Endothelial cell of umbilical vein (primary cell): Measurements from ENCODE around the gene STK32A. TPM values are rescaled to one million over a fixed set of nuclear protein-coding genes. Genes with fewer than 3 reads are reported as not detected.

Experiments
- BruUV-seq: library from RNA; stranded (reverse); fragments of 400-500 nt; replicated peaks from 2 replicates; lab custom pipeline; 2021; lab: Mats Ljungman, UMichigan
- CTCF ChIA-PET: fragments of 300-600, 350-600 bp; sonication (Branson Sonifier 250); formaldehyde crosslinking; loops from one replicate; lab custom pipeline; 2021; ENCODE audit warnings: antibody characterized with exemption, inconsistent platforms; lab: Charles Lee
- POLR2A ChIA-PET: fragments of 300-600, 350-600 bp; sonication (Branson Sonifier 250); formaldehyde crosslinking; loops from one replicate; lab custom pipeline; 2021; ENCODE audit warnings: antibody characterized with exemption, inconsistent platforms; lab: Charles Lee
- DNase-seq: peaks from one replicate; pipeline ENCODE4 v3.0.0-alpha.2; 2011; ENCODE audit warnings: low read depth, low spot score
- FAIRE-seq: peaks from 2 replicates; lab custom pipeline; 2011; peaks lifted over from hg19 to GRCh38; lab: Jason Lieb, UNC
- H2AFZ ChIP-seq: 2 replicates; pipeline ENCODE4 v1.6.0; 2012; ENCODE audit warnings: low read depth, low read length, control low read depth, inconsistent platforms
- H3K27ac ChIP-seq: 2 replicates; pipeline ENCODE4 v1.5.1; 2011; ENCODE audit warnings: low read depth, mild to moderate bottlenecking, control low read depth, low read length, moderate library complexity; ENCODE audit not compliant: insufficient read depth
- H3K27me3 ChIP-seq, 2 experiments: 2 replicates each; pipeline versions ENCODE4 v1.6.0 to v1.6.1; 2011; ENCODE audit warnings: low read length in 2 of 2, mixed read lengths in 1 of 2; ENCODE audit not compliant: control insufficient read depth in 2 of 2, insufficient read depth in 2 of 2
- H3K36me3 ChIP-seq, 2 experiments: 2 replicates in 1 of 2; 3 replicates in 1 of 2; pipeline ENCODE4 v1.5.1; 2011; ENCODE audit warnings: low read length in 2 of 2, mild to moderate bottlenecking in 1 of 2, moderate library complexity in 1 of 2; ENCODE audit not compliant: control insufficient read depth in 2 of 2, insufficient read depth in 2 of 2; ENCODE audit errors: extremely low read depth in 1 of 2
- H3K4me1 ChIP-seq: 3 replicates; pipeline ENCODE4 v1.5.1; 2011; ENCODE audit warnings: mild to moderate bottlenecking, low read length; ENCODE audit not compliant: control insufficient read depth, insufficient read depth; ENCODE audit errors: extremely low read depth
- H3K4me2 ChIP-seq: 2 replicates; pipeline ENCODE4 v1.6.1; 2011; ENCODE audit warnings: low read length, control low read depth, mixed read lengths; ENCODE audit not compliant: insufficient read depth
- H3K4me3 ChIP-seq, 3 experiments: fragments of 200-600 bp in 1 of 3; sonication (generic), shearing (Covaris generic) in 1 of 3; replicated peaks in 1 of 3; 2 replicates each; pipeline ENCODE4 v1.5.1; 2011 to 2016; ENCODE audit warnings: control low read depth in 3 of 3, low read length in 3 of 3, mild to moderate bottlenecking in 2 of 3, inconsistent platforms in 1 of 3, low read depth in 1 of 3, moderate library complexity in 1 of 3; ENCODE audit not compliant: insufficient read depth in 1 of 3
- H3K79me2 ChIP-seq: 2 replicates; pipeline ENCODE4 v1.6.0; 2012; ENCODE audit warnings: low read length, inconsistent platforms; ENCODE audit not compliant: control insufficient read depth, insufficient read depth
- H3K9ac ChIP-seq: replicated peaks from 2 replicates; pipeline ENCODE3; 2011; ENCODE audit warnings: low read length, control low read depth; ENCODE audit not compliant: insufficient read depth; ENCODE audit errors: extremely low read depth
- H3K9me1 ChIP-seq: replicated peaks from 3 replicates; pipeline ENCODE4 v1.6.0; 2011; ENCODE audit warnings: mild to moderate bottlenecking, low read length; ENCODE audit not compliant: control insufficient read depth, insufficient read depth; ENCODE audit errors: extremely low read depth
- H3K9me3 ChIP-seq: replicated peaks from 2 replicates; pipeline ENCODE4 v1.5.1; 2012; ENCODE audit warnings: low read length, inconsistent platforms; ENCODE audit not compliant: control insufficient read depth, insufficient read depth
- H4K20me1 ChIP-seq: replicated peaks from 2 replicates; pipeline ENCODE3; 2011; ENCODE audit warnings: mild to moderate bottlenecking, low read length; ENCODE audit not compliant: control insufficient read depth, insufficient read depth; ENCODE audit errors: extremely low read depth
- FOS ChIP-seq: IDR thresholded peaks from 2 replicates; pipeline ENCODE4 v1.6.1; 2011; ENCODE audit warnings: mild to moderate bottlenecking, low read length, moderate library complexity, borderline replicate concordance; ENCODE audit not compliant: insufficient read depth
- GATA2 ChIP-seq: IDR thresholded peaks from 2 replicates; pipeline ENCODE4 v1.7.0; 2011; ENCODE audit warnings: low read depth, mild to moderate bottlenecking, moderate library complexity, mixed read lengths, low read length; ENCODE audit not compliant: insufficient read length, insufficient read depth
- JUN ChIP-seq: IDR thresholded peaks from 2 replicates; pipeline ENCODE4 v1.6.1; 2011; ENCODE audit warnings: borderline replicate concordance, low read depth; ENCODE audit not compliant: insufficient read length, insufficient read depth
- MYC ChIP-seq: IDR thresholded peaks from one replicate; pipeline ENCODE4 v1.6.1; 2011; ENCODE audit warnings: mild to moderate bottlenecking, low read depth, low read length
- POLR2A ChIP-seq: IDR thresholded peaks from 2 replicates; pipeline ENCODE4 v1.6.1; 2012; ENCODE audit warnings: low read depth, mild to moderate bottlenecking, control low read depth, low read length
- POLR2AphosphoS5 ChIP-seq: IDR thresholded peaks from 2 replicates; pipeline ENCODE4 v1.6.1; 2012; ENCODE audit warnings: low read depth, mild to moderate bottlenecking, control low read depth, low read length, moderate library complexity; ENCODE audit not compliant: insufficient read depth
- dilution Hi-C: fragments of 300-500 bp; cut with MboI; formaldehyde crosslinking; loops from one replicate; pipeline ENCODE4 v1.15.0; 2019; ENCODE audit warnings: low sequenced_read_pairs; ENCODE audit not compliant: extremely low pct_ligation_motif_present
- intact Hi-C: fragments of 100-400 bp; cut with micrococcal nuclease; formaldehyde crosslinking; loops from one replicate; pipeline ENCODE4 v1.10.0; 2022
- polyA plus RNA-seq, 4 experiments: library from polyadenylated mRNA; depleted of rRNA in 3 of 4; stranded (reverse) in 3 of 4; unstranded in 1 of 4; fragments of >200 nt; gene quantifications; 2 replicates each; pipeline versions ENCODE4 v1.2.1 to v1.2.3, GENCODE V29; 2011 to 2012; ENCODE audit warnings: missing spikeins in 1 of 4
- total RNA-seq: library from RNA; stranded (reverse); gene quantifications from 2 replicates; pipeline ENCODE4 v1.2.3, GENCODE V29; 2021
- TF ChIP-seq, protein P1 (sequence below), 2 donors: IDR thresholded peaks; 1 replicate in 1 of 2; 2 replicates in 1 of 2; pipeline ENCODE4 v1.5.1; 2011; ENCODE audit warnings: low read length in 2 of 2, mild to moderate bottlenecking in 2 of 2, moderate library complexity in 2 of 2, control low read depth in 1 of 2, inconsistent platforms in 1 of 2, low read depth in 1 of 2; ENCODE audit not compliant: insufficient read depth in 1 of 2; ENCODE audit errors: extremely low read depth in 1 of 2
- TF ChIP-seq, protein P2 (sequence below): IDR thresholded peaks from 2 replicates; pipeline ENCODE4 v1.6.1; 2011; ENCODE audit not compliant: insufficient read depth, insufficient read length

Gene STK32A
- total and polyA plus RNA-seq, 2 donors (not counting 3 experiments of a cell fraction or from before 2014, with no cell fraction given), result not detected

DNA sequence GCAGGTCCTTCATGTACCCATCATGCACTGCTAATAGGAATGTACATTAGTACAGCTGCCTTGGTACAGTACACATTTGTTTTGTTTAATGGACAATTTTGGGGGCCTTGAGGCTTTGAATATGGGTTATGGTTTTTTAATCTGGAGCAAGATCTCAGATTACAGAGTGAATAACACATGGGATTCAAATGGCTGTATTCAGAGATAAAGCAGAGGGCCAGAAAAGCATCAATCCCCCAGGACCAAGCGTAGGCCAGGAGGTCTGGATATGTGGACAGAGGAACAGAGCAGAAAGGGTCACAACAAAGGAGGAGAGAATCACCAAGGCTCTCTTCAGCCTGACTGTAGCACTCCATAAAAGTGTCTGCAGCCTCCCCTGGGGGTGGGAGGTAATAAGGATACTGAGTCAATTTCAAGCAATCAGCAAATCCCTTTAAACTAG is 47.7 kb upstream of the STK32A start:
- POLR2A ChIA-PET, result no interaction called here

More for the DNA sequence above, 47.7 kb upstream of the STK32A start:
- Histone ChIP-seq H3K9me1 (no peaks in the 10 kb centered on the region), H3K4me2 (no peak overlapping the region), H3K4me3 (no peak overlapping the region), H3K9ac (no peak overlapping the region), H3K36me3 (no peaks in the 10 kb centered on the region), H3K9me3 (no peaks in the 10 kb centered on the region), H4K20me1 (no peaks in the 10 kb centered on the region), H3K27ac (no peak overlapping the region), H2AFZ (no peak overlapping the region), H3K27me3 (peaks cover 0 to 4% of the 10 kb centered on the region in 2 experiments), H3K79me2 (no peaks in the 10 kb centered on the region), H3K4me1 (no peaks in the 10 kb centered on the region)
- dilution Hi-C loops (no loop called here), intact Hi-C loops (loop anchor here (5.0 kb wide), 2 partner anchors 220 to 525 kb away; no protein-coding TSS in a partner anchor)
- no peak for TF ChIP-seq MYC
- TF ChIP-seq, protein P1, sequence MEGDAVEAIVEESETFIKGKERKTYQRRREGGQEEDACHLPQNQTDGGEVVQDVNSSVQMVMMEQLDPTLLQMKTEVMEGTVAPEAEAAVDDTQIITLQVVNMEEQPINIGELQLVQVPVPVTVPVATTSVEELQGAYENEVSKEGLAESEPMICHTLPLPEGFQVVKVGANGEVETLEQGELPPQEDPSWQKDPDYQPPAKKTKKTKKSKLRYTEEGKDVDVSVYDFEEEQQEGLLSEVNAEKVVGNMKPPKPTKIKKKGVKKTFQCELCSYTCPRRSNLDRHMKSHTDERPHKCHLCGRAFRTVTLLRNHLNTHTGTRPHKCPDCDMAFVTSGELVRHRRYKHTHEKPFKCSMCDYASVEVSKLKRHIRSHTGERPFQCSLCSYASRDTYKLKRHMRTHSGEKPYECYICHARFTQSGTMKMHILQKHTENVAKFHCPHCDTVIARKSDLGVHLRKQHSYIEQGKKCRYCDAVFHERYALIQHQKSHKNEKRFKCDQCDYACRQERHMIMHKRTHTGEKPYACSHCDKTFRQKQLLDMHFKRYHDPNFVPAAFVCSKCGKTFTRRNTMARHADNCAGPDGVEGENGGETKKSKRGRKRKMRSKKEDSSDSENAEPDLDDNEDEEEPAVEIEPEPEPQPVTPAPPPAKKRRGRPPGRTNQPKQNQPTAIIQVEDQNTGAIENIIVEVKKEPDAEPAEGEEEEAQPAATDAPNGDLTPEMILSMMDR (IDR thresholded peaks at IDR 0.05; ENCODE audit: extremely low read depth in 1 of 2, insufficient read depth in 1 of 2, low read depth in 1 of 2, low read length in 2 of 2), result no peak
- TF ChIP-seq JUN, result no peak
- no peak for TF ChIP-seq GATA2
- TF ChIP-seq, protein P2, sequence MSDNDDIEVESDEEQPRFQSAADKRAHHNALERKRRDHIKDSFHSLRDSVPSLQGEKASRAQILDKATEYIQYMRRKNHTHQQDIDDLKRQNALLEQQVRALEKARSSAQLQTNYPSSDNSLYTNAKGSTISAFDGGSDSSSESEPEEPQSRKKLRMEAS, result no peak
- TF ChIP-seq POLR2A, result no peak
- TF ChIP-seq FOS, result no peak
- no peak for TF ChIP-seq POLR2AphosphoS5
- CTCF ChIA-PET, result interaction anchor here (1.2 to 4.2 kb wide), 6 partner anchors 11 to 654 kb away, joined by 3 to 227 read pairs (median 25); no protein-coding TSS in a partner anchor
- FAIRE-seq (no peak), DNase-seq (no peak)
- BruUV-seq, result no TSS peak
